Left lung (tissue), 10 donors: ENCODE measurements around the gene CDK19. TPM values are rescaled to one million over a fixed set of nuclear protein-coding genes. Genes with fewer than 3 reads are reported as not detected.

Source experiments
- ATAC-seq: fragments of 200-7000 bp; cut with Tn5 transposase; one replicate; pipeline ENCODE4 v1.9.1; 2020; ENCODE audit warnings: moderate library complexity
- DNase-seq, 4 donors: peaks; one replicate each; pipeline ENCODE4 v3.0.0-alpha.2; 2013 to 2020
- H3K27ac ChIP-seq, 2 donors: fragments of 200-600 bp; sonication (generic) in 1 of 2; one replicate each; pipeline versions ENCODE4 v1.5.0 to v1.8.0; 2020 to 2021
- H3K27me3 ChIP-seq, 2 donors: fragments of 200-600 bp; sonication (generic) in 1 of 2; one replicate each; pipeline versions ENCODE4 v1.5.0 to v1.8.0; 2020 to 2021
- H3K36me3 ChIP-seq, 2 donors: fragments of 200-600 bp; sonication (generic) in 1 of 2; one replicate each; pipeline versions ENCODE4 v1.5.0 to v1.8.0; 2020 to 2021
- H3K4me1 ChIP-seq, 2 donors: fragments of 200-600 bp; one replicate each; pipeline ENCODE4 v1.8.0; 2021
- H3K4me3 ChIP-seq, 2 donors: fragments of 200-600 bp; sonication (generic) in 1 of 2; one replicate each; pipeline versions ENCODE4 v1.5.0 to v1.8.0; 2020 to 2021; ENCODE audit warnings: mild to moderate bottlenecking in 1 of 2
- H3K9me3 ChIP-seq, 2 donors: fragments of 200-600 bp; sonication (generic) in 1 of 2; one replicate each; pipeline versions ENCODE4 v1.5.0 to v1.8.0; 2020 to 2021
- intact Hi-C, 2 donors: fragments of 100-400 bp; cut with DNase I; formaldehyde crosslinking; loops; one replicate each; pipeline versions ENCODE4 v1.11.2 to v1.14.2; 2022
- polyA plus RNA-seq, 6 donors: library from polyadenylated mRNA; unstranded; fragments of 120-200 nt; gene quantifications; one replicate each; pipeline ENCODE4 v1.2.1, GENCODE V29; 2013; ENCODE audit not compliant: insufficient read length in 6 of 6
- total RNA-seq, 2 donors: library from RNA; stranded (reverse); fragmentation: NEBNext Ultra II Directional; extraction: Animal tissue kit (Norgen Biotek cat#: 25700); gene quantifications; one replicate each; pipeline ENCODE4 v1.2.1, GENCODE V29; 2021
- TF ChIP-seq, protein P1 (sequence below), 2 donors: fragments of 200-600 bp; sonication (generic) in 1 of 2; IDR thresholded peaks; one replicate each; pipeline versions ENCODE4 v1.5.0 to v1.8.0; 2021; ENCODE audit warnings: antibody characterized with exemption in 2 of 2
- donor health status: DM: no; HTN: yes; CAD: no.
- donor health status: DM: no; HTN: no; CAD: no.

CDK19 gene
- total and polyA plus RNA-seq, 8 donors, result 18.4 to 46.1 (median 36.2) TPM

GRCh38 chr6:110778333-110778732, 36.9 kb downstream of the CDK19 start:
- H3K27ac ChIP-seq, result no peak overlapping the region
- no peaks in the 10 kb centered on the region for H3K36me3 ChIP-seq
- no peaks in the 10 kb centered on the region for H3K27me3 ChIP-seq
- intact Hi-C loops, result no loop called here
- no peak overlapping the region for H3K4me3 ChIP-seq
- DNase-seq (no peak), ATAC-seq (no peak)
- no peaks in the 10 kb centered on the region for H3K9me3 ChIP-seq
- TF ChIP-seq, protein P1, sequence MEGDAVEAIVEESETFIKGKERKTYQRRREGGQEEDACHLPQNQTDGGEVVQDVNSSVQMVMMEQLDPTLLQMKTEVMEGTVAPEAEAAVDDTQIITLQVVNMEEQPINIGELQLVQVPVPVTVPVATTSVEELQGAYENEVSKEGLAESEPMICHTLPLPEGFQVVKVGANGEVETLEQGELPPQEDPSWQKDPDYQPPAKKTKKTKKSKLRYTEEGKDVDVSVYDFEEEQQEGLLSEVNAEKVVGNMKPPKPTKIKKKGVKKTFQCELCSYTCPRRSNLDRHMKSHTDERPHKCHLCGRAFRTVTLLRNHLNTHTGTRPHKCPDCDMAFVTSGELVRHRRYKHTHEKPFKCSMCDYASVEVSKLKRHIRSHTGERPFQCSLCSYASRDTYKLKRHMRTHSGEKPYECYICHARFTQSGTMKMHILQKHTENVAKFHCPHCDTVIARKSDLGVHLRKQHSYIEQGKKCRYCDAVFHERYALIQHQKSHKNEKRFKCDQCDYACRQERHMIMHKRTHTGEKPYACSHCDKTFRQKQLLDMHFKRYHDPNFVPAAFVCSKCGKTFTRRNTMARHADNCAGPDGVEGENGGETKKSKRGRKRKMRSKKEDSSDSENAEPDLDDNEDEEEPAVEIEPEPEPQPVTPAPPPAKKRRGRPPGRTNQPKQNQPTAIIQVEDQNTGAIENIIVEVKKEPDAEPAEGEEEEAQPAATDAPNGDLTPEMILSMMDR (IDR thresholded peaks at IDR 0.05), result no peak
- H3K4me1 ChIP-seq, result no peaks in the 10 kb centered on the region

DNA sequence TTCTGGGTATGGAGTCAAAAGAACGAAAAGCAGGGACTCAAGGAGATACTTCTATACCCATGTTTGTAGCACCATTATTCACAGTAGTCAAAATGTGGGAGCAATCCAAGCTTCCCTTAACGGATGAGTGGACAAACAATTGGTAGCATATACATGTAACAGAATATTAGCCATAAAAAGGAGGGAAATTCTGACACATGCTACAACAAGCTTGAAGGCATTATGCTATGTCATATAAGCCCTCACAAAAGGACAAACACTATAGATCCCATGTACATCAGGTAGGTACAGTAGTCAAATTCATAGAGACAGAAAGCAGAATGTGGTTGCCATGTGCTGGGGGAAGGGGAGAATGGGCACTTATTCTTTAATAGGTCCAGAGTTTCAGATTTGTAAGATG, 37.6 kb downstream of the CDK19 start:
- H3K36me3 ChIP-seq, result no peaks in the 10 kb centered on the region
- DNase-seq (no peak), ATAC-seq (no peak)
- no peaks in the 10 kb centered on the region for H3K27me3 ChIP-seq
- H3K9me3 ChIP-seq, result no peaks in the 10 kb centered on the region
- intact Hi-C loops, result no loop called here
- H3K27ac ChIP-seq, result no peak overlapping the region
- H3K4me1 ChIP-seq, result no peaks in the 10 kb centered on the region
- H3K4me3 ChIP-seq, result no peak overlapping the region
- TF ChIP-seq, protein P1 (IDR thresholded peaks at IDR 0.05), result no peak

GRCh38 chr6:110776413-110776812, 38.9 kb downstream of the CDK19 start:
- Histone ChIP-seq H3K36me3 (no peaks in the 10 kb centered on the region), H3K9me3 (no peaks in the 10 kb centered on the region), H3K4me3 (no peak overlapping the region), H3K27ac (no peak overlapping the region), H3K4me1 (no peaks in the 10 kb centered on the region), H3K27me3 (no peaks in the 10 kb centered on the region)
- DNase-seq (no peak), ATAC-seq (no peak)
- TF ChIP-seq, protein P1 (IDR thresholded peaks at IDR 0.05), result no peak
- intact Hi-C loops, result no loop called here

- intact Hi-C loops, result no loop called here
- peaks cover 0 to 10% of the 10 kb centered on the region in 2 donors for H3K36me3 ChIP-seq
- no peaks in the 10 kb centered on the region for H3K27me3 ChIP-seq
- ATAC-seq (no peak), DNase-seq (no peak)
- H3K4me3 ChIP-seq, result no peak overlapping the region
- H3K4me1 ChIP-seq, result no peaks in the 10 kb centered on the region
- H3K27ac ChIP-seq, result no peak overlapping the region
- TF ChIP-seq, protein P1 (IDR thresholded peaks at IDR 0.05), result no peak
- peaks cover 0 to 4% of the 10 kb centered on the region in 2 donors for H3K9me3 ChIP-seq
Observed at GRCh38 chr6:110769923-110770322, 45.3 kb downstream of the CDK19 start.

DNA sequence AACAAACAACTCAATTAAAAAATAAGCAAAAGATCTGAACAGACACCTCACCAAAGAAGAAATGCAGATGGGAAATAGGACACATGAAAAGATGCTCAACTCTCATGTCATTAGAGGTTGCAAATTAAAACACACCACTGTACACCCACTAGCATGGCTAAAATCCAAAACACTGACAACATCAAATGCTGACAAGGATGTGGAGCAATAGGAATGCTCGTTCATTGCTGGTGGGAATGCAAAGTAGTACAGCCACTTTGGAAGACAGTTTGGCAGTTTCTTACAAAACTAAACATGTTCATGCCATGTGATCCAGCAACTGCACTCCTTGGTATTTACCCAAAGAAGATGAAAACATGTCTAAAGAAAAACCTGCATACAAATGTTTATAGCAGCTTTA, 47.2 kb downstream of the CDK19 start:
- H3K27ac ChIP-seq, result no peak overlapping the region
- ATAC-seq, result no peak
- intact Hi-C loops, result no loop called here

More for the DNA sequence above, 47.2 kb downstream of the CDK19 start:
- Histone ChIP-seq H3K36me3 (peaks cover 0 to 10% of the 10 kb centered on the region in 2 donors), H3K4me1 (no peaks in the 10 kb centered on the region), H3K9me3 (peaks cover 0 to 4% of the 10 kb centered on the region in 2 donors), H3K27me3 (no peaks in the 10 kb centered on the region), H3K4me3 (no peak overlapping the region)
- DNase-seq, result no peak
- TF ChIP-seq, protein P1 (IDR thresholded peaks at IDR 0.05), result no peak
